ENCODE measurements around the gene BUD13.
"Not testable (repeated sequence)": the region's sequence is repeated elsewhere in the genome, so short reads cannot be mapped to it uniquely, and the experiment has no call there.

The BUD13 gene

DNA sequence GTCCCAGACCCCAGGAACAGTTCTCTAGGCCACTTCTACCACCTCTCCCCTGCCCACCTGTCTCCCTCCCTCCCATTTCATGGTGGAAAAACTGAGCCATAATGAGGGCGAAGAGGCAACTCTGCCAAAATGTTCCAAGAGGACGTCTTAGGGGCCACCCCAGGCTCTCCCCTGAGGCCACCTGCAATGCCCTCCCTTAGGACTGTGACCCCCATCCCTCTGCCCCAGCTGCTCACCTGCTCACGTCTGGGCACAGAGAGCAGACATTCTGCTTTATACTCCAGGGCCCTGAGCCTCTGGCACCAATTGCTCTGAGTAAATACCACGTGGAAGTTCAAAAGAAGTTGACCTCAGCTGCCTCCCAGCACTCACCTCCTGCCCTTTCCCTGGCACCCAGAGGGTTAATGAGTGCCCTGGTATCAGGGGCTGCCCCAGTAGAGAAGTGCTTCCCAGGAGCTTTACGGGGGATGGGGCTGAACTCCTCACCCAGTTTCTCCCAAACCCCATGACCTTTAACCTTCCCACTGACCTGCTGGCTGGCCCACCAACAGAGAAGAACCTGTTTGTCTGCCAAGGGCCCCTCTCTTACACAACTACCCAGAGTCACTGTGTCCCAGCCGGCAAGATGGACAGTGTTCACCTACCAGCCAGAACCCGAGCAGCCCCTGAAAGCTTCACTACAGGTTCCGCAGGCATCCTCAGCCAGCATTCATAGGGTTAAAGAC, 19.5 kb upstream of the BUD13 start:
- DNase-seq: no peak

DNA sequence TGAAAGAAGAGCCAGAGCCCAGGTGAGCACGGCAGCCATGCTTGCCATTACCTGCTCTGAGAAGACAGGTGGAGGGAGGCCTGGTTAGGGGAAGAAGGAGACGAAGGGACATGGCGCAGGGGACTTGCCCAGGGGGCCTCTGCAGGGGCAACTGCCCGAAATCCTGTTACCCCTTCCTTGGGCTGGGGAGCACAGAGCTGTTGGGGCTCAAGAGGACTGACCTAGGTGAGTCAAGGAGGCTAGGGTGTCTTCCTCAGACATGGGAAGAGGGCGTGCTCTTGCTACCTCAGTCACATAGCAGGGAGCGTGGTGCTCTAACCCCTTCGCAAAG, 19.0 kb upstream of the BUD13 start, which contains the start of gene APOA5:
Gene APOA5, minus strand, starts transcription at position 67 of the 331 bp plus-strand sequence. Its CDS starts 19 bp downstream, at position 48.
- DNase-seq: no peak

DNA sequence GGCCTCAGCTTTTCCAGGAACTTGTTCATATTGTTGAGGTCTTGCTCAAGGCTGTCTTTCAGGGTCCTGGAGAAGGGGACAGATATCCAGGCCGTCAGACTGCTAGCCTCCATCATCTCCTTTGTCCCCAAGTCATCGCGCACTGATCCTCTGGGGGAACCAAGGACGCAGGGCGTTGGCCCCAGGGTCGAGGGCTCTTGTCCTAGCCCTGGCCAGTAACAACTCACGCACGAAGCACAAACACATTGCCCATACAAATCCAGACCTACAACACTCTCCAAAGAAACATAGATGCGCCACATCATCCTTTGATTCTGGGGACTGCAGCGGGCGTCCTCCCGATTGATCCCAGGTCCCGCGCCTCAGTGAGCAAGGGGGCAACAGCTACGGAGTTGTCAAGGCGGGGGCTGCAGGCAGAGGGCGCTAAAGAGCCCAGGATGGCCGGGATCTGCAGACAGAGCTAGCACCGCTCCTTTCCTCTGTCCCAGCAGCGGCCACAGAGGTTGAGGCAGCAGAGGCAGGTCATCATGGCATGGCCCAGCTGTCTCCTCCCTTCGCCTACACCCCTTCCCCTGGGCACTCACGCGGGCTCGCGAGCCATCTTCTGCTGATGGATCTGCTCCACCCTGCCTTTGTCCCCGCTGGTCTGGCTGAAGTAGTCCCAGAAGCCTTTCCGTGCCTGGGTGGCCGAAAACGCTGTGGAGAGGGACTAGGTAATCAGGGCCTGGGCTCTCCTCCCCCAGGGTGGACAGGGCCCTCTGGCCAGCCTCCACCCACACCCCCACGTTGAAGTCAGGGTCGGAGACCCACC, 18.4 kb upstream of the BUD13 start:
- peak; percentile 81 to 86 for DNase-seq

DNA sequence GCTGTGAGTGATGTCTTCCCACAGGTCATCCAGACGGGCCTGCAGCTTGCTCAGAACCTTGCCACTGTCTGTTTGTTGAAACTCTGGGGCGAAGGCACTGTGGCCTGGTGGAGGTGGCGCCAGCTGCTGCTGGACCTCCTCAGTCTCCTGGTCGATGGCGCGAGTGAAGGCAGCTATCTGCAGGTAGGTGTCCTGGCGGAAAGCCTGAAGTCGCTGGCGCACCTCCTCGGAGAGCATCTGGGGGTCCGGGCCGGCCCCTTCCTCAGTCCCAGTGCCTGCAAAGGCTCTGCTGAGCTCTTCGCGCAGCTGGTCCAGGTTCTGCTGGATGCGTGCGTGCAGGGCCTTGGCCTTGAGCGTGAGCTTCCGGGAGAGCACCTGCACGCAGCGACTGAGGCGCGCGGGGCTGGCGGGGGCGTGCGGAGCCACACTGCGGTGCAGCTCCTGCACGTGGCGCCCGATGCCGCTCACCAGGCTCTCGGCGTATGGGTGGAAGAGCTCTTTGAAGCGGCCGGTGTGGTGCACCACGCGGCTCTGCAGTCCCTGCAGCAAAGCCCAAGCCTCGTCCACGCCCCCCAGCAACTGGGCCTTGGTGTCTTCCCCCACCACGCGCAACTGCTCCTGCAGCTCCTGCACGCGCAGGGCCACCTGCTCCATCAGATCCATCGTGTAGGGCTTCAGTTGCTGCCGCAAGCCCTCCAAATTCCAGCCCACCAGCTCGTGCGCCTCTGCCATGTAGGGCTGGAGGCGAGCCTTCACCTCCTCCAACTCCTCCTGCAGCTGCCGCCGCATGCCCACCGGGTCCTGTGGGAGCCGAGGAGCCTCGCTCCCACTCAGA, 17.6 kb upstream of the BUD13 start:
- DNase-seq: no peak

DNA sequence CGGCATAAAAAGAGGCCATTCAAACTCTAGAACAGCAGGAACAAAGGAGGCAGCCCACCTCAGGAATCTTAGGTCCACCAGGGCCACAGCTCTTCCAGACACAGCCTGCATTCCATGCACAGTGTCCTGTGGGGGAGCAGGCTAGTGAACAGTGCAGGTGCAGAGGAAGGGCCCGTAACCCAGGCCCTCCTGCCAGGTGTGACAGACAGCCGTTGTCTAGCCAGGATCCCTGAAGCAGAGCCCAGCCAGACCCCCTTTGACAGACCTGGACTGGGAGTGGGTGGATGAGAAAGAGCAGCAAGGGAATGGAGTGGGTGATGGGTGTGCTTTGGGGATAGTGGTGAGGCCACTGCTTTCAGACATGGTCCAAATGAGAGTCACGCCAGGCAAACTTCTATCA, 16.2 kb upstream of the BUD13 start:
- no peak for DNase-seq

DNA sequence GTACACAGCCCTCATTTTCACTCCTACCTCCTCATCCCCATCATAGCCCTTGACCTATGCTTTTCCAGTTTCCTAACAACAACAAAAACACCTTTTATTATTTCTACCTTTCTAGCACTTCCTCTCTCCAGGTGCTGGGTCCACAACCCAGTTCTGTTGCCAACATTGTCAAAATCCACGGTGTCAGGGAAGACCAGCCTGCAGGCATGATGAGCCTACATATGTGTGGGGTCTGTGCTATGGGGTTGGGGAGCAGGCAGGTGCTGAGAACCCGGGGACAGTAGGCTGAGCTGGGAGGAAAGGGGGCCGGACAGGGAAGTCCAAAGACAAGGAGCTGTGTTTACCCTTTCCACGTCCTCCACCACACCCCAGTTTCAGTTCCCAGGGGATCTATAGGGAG, 15.7 kb upstream of the BUD13 start:
- no peak for DNase-seq

DNA sequence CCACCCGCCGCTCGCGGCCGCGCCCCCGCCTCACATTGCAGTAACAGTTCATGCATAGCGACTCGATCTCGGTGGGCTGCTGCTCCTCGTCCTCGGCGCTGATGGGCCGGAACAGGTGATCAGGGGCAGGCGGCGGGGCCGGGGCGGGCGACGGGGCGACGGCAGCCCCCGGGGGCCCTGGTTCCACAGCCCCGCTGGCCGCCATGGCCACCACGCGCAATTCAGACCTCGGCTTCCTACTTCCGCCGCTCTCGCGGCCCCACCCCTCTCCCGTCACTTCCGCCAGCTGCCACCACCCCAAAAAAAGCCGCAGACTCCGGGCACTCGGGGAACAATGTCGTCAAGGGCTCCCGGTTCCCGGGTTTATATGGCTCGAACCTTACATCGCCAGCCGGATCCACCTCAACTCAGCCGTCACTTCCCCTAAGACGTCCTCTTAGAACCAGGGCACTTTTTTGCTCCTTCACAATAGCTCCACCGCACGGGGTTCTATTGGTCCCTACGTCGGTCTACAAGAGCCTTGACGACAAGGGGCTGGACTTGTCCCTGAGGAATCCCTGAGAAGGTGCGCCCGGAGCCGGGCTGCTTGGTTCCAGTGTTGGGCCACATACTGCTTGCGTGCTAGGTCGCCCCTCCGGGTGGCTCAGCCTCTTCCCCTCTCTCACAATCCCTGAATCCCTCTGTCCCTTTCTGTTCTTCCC, 15.1 kb upstream of the BUD13 start, which contains the start of gene ZPR1:
Gene ZPR1, minus strand, starts transcription at position 238 of the 701 bp plus-strand sequence. Its CDS starts 33 bp downstream, at position 205.
- peak; percentile 86 to 89 for DNase-seq

DNA sequence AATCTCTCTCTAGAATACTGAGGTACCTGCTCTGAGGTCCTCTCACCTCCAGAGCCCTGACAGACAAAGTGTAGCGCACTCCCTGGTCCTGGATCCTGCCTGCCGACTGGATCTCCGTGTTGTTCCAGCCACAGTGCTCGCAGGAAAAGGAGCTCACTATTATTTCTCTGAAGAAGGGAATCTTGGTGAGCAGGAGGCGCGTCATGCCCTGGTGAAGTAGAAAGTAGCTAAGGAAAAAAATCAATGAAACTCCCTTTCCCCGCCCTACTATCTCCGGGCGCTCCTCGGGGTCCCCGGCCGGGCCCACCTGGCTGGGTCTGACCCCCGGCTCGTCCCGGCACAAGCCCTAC, 14.6 kb upstream of the BUD13 start:
- DNase-seq: no peak

DNA sequence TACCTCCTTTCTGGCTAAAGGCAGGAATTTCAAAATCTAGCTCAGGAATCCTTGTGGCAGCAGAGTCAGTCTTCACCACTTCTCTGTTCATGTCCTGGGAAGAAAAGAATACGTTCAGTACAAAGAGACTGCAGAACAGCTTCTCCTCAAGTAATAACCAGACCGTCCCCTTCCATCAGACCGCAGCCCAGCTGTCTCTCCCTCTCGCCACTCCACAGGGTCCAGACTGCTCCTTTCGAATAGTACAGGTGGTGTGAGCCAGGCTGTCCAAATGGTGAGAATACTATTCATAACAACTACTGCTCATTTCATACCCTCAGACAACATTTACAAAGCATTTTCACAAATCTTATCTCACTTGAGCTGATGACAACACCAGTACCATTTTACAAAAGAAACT, 14.2 kb upstream of the BUD13 start:
- no peak for DNase-seq

DNA sequence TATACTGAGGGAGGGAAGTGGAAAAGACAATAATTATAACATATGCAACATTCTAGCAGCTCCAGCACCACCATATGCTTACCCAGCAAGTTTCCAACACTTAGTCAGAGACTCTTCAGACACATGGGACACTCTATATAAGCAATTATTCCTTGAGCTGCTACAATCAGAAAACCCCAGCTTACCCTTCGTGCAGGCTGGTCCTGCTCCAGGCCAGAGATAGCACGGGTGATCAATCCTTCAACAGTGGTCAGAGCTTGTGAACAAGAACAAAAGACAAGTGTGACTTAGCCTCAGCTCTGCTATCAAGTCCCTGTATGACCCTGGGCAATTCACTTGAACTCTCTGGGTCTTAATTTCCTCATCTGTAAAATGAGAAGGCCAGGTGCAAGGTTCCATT, 13.5 kb upstream of the BUD13 start:
- DNase-seq: no peak

DNA sequence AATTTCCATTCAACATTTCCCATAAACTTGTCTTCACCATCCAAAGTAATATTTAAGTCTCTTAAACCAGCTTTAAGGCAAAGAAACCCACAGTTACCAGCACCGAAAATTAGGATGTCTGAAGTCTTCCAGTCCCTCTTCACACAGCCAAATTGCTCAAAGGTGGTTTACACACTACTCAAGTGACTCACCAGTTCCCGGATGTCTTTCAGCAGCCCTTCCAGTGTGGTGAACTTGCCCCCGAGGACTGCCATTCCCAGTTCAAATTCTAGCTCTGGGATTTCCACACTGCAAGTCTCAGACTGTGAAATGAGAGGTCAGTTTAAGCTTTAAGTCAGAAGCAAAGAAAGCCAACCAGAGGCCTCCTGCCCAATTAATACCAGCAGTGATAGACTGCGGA, 9.9 kb upstream of the BUD13 start:
- DNase-seq: no peak

DNA sequence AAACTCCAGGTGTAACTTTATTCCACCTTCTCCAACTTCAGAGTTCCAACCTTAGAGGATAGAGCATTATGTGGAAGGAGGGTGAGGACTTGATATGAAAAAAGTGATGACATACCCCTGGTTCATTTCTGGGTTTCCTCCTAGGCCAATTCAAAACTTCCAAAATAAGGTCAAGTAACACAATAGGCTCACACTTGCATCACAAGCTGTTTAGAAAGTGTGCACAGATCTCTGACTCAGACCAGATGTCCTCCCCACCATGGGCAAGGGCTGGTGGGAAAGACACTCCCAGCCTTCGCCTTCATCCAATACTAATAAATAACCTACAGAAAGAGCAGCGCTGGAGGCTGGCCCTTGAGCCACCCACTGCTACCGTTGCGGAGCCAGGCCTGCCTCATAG, 5.8 kb upstream of the BUD13 start:
- DNase-seq: no peak

DNA sequence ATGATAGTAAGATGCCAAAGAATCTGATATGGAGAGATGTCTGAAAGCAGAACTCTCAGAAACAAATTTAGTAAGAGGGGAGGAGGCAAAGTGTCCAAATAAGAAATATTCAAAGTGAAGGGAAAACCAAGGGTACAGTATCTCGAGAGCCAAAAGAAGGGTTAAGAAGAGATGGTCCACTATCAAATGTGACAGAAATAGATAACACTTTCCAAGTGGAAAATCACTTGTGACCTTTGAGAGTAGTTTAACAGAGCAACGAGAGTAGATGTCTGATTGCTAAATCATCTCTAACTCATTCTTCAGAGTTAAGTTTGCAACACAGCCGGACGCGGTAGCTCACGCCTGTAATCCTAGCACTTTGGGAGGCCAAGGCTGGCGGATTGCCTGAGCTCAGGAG, 4.3 kb upstream of the BUD13 start:
- no peak for DNase-seq

DNA sequence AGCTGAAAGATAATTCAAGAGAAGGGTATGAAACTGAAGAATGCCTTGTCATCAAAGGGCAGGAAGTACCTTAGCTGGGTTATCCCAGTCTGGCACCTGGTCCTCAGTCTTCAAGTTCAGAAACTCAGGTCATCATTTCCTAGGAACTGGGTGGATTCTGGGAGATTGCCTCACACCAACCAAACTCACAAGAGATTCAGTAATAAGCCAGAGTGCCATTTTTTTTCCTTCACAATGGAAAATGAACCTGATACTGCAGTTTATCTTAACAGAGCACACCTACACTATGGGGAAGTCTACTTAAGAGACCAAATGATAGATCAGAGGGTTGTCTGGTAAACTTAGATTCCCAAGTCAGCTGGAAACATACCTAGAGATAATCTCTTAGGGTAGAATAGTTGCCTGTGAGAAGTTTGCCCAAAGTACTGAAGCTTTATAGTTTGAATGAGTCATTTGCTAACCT, 3.8 kb upstream of the BUD13 start:
- no peak for DNase-seq

DNA sequence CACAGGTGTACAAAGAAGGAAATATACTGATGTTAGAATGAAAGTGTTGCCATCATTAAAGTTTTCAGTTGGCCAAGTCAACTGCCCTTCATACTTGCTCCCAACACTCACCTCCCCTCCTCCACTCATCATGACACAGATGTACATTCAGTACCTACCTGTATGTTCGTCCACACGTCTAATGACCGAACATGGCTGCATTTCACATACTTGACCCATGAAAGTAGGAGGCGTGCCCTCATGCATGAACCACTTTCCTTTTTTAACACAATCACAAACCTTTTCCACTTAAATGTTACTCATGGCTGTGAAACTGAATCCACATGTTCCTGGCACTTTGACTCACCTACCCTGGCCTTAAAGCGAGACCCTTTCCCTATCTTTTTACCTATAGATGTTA, 3.2 kb upstream of the BUD13 start:
- no peak for DNase-seq

DNA sequence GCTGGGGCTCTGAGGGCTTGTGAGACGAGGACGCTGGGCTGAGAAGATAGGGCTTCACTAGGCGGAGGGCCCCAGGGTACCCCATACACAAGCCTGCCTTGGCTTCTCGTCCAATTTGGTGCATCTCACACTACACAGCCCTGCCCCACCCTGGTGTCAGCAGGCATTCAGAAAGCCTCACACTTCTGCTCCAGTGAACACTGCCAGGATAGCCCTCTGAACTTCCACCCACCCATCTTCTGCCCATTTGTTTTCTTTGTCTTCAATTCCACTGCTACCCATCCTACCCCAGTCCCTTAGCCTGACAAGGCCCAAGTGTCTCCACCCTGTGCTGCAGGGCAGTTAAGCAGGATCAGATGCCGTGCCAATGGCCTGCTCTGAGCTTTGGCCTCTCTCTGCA, 1.9 kb upstream of the BUD13 start:
- no peak for DNase-seq

DNA sequence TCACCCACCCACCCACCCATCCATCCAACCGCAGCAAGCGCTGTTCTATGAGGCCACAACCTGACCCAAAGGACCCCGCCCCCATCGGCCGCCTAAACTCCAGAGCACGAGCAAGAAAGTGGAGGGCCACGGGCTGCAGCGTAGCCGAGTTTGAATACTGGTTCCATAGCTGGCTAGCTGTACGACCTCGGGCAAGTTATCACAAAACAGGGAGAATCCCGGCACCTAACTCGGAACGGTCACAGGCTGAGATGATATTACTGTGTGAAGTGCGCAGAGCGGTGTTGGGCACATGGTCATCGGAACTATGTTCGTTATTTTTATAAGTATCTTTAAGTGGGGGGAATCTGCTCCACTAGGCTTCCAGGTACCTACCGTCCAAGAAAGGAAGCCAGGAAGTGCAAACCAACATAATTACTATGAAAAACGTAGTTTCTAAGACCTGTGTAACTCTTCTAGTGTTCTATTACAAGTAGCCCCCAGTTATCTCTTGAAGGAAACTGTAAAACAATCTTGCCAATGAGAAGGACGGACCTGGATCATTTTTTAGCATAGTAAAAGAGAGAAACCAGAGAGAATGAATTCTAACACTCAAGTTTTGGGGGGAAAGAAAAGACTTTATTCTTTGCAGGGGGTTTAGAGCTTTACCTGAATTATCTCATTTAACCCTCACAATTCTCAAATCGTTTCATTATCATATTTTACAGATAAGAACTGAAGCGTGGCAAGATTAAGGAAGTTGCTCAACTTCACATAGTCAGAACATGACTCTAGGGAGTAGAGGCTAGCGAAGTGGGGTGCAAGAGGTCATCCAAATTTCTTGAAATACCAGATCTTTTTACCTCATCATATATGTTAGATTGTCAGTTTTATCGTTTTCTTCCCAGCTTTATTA, 663 bp upstream of the BUD13 start:
- DNase-seq: no peak

DNA sequence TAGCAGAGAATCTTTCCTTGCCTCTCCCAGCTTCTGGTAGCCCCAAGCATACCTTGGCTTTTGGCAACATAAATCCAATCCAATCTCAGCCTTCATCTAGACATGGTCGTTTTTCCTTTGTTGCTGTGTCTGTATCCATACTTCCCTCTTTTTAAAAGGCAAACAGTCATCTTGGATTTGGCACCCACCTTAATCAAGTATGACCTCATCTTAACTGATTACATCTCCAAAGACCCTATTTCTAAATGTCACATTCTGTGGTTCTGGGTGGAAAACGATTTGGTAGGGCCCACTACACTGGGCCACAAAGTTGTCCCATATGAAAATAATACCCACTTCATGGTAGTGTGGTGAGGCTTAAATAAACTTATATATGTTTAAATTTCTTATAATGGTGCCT, 852 bp downstream of the BUD13 start:
- no peak for DNase-seq

DNA sequence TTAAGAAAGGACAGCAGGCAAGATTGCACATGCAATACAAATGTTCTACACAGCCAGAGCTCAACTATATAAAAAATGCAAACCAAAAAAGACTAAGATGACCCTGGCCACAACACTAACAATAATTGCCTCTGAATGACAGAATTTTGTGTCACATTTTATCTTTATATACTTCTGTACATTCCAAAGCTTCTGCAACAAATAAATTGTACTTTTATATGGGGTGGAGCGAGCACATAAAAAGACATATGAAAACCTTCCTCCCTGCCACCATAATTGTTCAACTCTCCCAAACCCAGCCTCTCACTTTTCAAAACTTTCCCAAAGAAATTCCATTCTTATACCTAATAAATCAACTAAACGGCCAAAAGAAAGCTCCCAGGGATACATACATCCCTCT, 10.7 kb downstream of the BUD13 start:
- DNase-seq: no peak

DNA sequence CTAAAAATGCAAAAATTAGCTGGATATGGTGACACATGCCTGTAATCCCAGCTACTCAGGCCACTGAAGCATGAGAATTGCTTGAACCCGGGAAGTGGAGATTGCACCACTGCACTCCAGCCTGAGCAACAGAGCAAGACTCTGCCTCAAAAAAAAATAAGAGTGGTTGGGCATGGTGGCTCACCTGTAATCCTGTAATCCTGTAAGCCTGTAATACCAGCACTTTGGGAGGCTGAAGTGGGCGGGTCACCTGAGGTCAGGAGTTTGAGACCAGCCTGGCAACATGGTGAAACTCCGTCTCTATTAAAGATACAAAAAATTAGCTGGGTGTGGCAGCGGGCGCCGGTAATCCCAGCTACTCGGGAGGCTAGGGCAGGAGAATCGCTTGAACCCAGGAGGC, 16.7 kb downstream of the BUD13 start:
- not testable (repeated sequence) for DNase-seq

DNA sequence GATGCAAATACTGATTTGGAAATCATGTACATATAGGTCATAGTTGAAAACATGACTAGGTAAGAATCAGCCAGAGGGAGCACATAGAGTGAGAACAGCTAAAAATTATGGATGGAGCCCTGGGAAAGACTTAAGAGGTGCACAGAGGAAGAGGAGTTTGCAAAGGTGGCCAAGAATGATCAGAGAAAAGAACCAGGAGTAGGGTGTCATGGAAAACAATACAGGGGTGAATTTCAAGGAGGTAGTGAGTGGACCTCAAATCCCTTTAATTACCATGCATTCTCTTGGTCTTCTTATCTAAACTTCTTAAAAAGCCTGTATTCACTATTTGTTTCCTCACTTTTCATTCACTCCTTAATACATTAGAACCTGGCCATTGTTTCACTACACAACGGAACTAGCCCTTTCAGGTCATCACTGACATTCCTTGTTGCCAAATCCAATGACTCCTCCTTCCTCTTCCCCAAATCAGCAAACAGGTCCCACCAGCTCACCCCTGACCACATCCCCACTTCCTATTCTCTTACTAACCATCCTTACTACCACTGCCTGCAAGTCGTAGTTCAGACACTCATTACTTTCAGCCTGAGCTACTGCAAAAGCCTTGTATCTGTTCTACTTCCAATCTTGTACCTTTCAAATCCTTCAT, 22.6 kb downstream of the BUD13 start:
- DNase-seq: no peak
